GM18909 (cell line): Measurements from ENCODE around the gene APIP.
"Not testable (repeated sequence)": the region's sequence is repeated elsewhere in the genome, so short reads cannot be mapped to it uniquely, and the experiment has no call there.

Source experiments
- ATAC-seq: cut with Tn5 transposase; IDR thresholded peaks from one replicate; pipeline ENCODE4 v1.9.1; 2021; ENCODE audit warnings: mild to moderate bottlenecking; ENCODE audit not compliant: unreplicated experiment, poor library complexity

The APIP gene

DNA sequence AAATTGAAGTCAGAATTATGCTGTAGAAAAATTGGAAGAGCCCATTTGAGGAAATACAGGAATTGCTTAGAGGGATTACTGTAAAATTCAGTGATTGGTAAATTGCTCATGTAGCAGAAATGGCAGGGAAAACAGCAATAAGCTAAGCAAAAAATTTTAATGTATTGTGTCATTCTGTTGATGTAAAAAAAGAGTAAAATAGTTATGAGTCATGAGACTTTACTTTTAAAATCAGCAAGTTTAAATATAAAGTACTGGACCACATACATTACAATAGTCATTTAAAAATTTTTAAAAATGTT is 10.6 kb upstream of the APIP start:
- no peak for ATAC-seq

- ATAC-seq = no peak
Observed at GRCh38 chr11:34926101-34926830, 10.1 kb upstream of the APIP start.

DNA sequence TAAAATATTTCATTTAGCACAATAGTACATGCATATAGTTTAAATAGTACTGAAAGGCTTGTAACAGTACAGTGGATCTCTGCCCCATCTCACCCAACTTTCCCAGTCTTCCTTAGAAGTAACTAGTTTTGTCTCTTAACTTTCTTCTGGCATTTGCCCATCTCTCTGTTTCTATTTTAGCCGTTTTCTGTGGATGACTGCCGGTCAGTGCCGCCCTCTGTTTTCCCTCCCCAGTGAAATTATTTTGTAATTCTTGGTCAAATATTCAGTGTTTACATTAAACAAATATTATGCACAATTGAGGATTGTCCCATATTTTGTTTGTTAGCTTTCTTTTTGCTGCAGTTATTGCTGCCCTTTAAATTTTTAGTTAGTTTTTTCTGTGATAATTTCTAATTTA is 8.5 kb upstream of the APIP start:
- no peak for ATAC-seq

DNA sequence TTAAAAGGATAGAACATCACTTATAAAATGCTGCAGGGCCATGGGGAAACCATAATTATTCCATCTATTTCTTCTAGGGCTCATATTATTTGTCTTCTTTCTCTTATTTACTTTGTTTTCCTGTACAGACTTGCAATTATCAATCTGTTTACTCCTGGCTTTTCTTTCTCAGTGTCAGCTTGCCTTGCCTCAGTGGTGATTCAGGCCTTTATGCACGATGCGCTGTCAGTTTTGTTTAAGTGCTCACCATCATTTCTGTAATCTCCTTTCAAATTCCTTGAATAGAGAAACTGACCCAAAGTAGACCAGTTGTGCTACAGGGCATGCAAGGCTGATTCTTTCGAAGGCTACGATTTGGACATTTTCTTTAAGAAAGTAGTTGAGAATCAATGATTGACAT is 5.0 kb upstream of the APIP start:
- ATAC-seq = no peak

GRCh38 chr11:34916843-34917770 is 928 bp upstream of the APIP start:
- ATAC-seq = peak; percentile 28

- ATAC-seq = peak; percentile 9
Observed at GRCh38 chr11:34915136-34916014, 804 bp downstream of the APIP start.

DNA sequence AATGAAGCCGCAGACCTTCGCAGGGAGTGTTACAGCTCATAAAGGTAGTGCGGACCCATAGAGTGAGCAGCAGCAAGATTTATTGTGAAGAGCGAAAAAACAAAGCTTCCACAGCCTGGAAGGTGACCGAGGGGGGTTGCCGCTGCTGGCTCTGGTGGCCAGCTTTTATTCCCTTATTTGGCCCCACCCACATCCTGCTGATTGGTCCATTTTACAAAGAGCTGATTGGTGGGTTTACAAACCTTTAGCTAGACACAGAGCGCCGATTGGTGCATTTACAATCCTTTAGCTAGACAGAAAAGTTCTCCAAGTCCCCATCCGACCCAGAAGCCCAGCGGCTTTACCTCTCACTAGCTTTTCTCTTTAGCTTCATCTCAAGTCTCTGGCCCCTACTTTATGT is 2.6 kb downstream of the APIP start:
- not testable (repeated sequence) for ATAC-seq

DNA sequence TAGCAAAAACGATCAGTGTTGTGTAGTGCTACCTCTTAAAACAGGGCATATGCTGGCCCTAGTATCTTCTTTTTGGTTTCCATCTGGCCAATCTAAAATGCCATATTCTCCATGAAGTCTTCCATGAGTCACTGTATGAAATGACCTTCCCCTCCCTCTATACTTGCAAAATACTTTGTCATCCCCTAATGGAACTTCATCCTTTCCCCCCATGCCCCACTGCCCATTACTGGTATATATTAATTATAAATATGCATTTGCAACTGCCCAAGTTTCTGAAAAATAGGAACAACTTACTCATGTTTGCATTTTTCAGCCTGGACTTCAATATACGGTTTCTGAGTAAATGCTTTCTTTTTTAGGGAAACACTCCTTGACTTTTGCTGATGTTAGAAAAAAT is 4.5 kb downstream of the APIP start:
- no peak for ATAC-seq

GRCh38 chr11:34910817-34911216 is 5.4 kb downstream of the APIP start:
- ATAC-seq = peak; percentile 56

DNA sequence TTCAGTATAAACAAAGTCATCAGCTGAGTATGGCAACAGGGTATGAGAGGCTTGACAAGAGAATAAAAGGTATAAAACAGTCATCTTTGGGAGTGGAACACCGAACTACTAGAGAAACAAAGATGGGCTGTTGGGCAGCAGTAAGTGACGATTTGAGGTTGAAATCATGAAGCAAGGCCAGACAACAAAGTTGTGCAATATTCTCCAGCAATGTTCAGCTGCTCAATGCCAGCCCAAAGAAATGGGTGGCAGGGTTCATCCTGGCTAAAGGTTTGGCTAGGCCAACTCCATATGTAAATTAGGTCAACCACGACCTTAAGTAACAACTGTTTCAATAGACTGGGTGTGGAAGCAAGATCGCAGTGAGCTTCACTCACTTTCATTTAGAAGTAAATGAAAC is 6.2 kb downstream of the APIP start:
- ATAC-seq = no peak

GRCh38 chr11:34909415-34909814 is 6.8 kb downstream of the APIP start:
- ATAC-seq = no peak

DNA sequence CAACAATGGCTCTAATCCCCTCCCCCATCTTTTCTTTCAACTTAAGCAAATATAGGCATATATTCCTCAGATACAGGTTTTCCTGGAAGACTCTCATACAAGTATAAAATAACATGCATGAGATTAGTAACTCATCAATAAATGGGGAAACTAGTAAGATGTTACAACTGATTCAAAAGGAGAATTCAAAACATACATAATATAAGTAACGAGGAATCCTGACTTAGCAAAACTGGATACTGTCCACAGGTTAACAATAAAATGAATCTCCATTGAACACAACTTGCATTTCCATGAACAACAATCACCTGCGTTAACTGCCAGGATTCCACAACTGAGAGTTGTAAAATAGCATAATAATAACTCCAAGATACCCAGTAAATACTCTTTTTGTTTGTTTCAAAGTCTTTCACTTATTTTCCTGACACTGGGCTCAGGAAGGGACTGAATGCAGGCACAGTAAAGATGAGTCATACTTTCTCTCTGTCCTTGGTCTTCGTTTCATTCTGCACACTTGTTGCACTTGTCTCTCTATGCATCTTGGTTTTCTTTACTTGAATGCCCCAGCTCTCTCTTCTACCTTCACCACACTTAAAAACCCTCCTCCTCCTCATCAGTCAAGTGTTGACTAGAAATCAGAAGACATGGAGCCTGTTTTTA is 8.1 kb downstream of the APIP start:
- ATAC-seq = no peak

GRCh38 chr11:34905666-34906065 is 10.5 kb downstream of the APIP start:
- no peak for ATAC-seq

DNA sequence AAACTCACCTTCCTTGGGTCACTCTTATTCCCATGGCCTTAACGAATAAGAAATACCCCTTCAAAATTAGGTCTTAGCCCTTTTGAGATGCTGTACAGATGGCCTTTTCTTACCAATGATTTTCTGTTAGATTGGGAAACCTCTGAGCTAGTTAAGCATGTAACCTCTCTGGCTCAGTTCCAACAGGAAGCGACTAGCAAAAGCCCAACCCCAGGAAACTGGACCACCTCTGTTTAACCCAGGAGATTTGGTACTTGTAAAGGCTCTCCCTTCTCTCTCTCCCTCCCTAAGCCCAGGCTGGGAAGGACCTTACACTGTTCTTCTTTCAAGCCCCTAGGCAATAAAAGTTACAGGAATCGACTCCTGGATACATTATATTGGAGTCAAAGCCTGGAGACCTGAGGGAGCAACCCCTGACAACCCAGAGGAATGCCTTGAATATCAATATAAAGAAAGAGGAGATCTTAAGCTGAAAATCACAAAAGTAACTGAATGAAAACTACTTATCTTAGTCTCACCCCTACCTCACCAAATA is 11.7 kb downstream of the APIP start:
- no peak for ATAC-seq

DNA sequence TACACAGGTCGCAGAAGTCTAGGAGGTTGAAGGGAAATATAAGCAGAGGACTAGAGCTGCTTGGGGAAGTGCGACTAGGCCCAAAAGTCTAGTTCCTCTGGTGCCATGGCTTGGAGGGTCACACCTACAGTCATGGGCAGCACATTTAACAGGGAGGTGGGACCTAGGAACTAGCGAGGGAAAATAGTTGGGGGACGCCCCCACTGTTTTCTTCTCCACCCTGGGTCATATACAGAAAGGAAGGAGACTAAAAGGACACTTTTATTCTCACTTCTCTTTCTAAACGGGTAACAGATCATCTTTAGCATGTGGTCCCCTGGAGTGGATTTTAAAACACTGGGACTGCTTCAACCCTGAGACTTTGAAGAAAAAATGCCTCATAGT is 16.6 kb downstream of the APIP start:
- no peak for ATAC-seq

DNA sequence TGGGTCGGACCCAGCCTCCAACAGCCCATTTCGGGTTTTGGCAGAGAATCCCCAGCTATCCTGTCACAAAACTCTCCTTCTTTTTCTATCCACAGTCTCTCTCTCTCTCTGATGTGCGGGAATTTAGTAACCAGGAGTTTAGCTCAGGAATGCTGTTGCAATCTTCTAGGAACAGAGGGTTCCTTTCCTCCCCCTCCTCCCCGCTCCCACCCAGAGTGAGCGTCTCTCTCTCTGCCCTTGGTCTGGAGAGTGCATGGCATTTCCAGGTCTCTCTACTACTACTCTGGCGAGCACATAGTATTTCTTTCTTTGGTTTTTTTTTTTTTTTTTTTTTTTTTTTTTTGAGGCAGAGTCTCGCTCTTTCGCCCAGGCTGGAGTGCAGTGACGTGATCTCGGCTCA is 17.7 kb downstream of the APIP start:
- ATAC-seq = no peak

DNA sequence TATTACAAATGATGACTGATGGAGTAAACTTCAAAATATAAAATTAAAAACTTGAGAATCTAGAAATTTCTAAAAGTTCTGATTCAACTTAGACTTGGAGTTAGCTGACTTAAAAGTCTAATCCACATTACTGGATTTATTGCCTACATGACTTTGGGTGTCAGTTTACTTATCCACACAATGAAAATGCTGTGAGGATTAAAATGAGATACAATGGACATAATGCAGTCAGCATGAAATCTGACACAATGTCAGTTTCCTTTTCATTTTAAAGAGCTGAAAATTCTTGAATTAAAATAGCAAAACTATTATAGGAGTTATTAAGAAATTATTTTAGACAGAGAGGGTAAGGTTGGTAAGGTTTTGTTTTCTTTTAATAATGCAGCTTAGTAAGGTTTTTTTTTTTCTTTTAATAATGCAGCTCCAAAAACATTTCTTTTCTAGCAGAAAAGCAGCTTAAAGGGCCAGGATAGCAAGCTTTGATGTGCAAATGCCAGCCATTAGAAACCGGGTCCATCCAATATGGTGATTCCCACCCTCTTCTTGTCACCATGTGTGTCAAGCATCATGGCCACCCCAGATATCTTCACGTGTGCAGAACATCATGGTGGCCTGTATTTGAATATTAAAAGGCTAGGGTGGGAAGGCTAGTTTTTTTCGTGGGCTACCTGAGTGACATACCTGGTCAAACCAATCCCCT is 18.9 kb downstream of the APIP start:
- no peak for ATAC-seq

GRCh38 chr11:34896191-34896590 is 20.0 kb downstream of the APIP start:
- ATAC-seq = not testable (repeated sequence)

DNA sequence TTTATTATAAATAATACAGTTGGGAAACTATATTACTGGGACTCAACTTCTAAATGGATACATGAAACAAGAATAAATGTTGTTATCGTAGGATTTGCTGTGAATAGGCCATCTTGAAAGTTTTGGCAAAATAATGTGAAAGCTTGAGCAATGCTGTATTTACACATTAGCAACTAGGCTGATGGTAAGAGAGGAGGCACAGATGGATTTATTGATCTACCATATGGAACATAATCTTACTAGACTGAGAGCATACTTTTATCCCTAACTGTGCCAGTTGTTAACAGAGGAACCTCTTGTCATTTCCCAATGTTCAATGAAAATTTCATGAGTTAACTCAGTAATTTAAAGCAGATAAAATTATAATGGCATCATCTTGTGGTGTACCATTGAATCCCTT is 22.8 kb downstream of the APIP start:
- no peak for ATAC-seq

DNA sequence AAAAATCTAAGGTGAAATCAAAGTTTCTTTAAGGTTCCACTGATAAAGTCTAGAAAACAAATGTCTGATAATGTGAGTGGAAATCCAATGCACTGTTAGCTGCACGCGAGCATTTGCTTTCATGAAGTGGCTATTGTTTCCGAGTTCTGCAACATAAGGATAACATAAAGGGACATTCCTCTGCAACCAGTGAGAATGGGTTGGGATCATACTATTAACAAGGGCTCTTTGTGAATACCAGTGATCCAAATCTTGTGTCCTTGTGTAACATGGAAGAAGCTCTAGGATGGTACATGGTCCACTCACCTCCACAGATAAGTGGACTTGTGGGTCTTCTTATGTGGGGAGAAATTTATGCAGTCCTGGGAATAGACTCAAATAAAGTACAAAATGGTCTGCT is 24.6 kb downstream of the APIP start:
- no peak for ATAC-seq
